GM18507 (cell line): ENCODE data around the gene FCER1G.
"Not testable (repeated sequence)": the region's sequence is repeated elsewhere in the genome, so short reads cannot be mapped to it uniquely, and the experiment has no call there.

ENCODE experiments used
- DNase-seq: peaks from one replicate; pipeline ENCODE4 v3.0.0; 2011; ENCODE audit warnings: low read depth; ENCODE audit not compliant: insufficient read length; ENCODE audit errors: extremely low spot score
- FAIRE-seq: peaks from 2 replicates; lab custom pipeline; 2011; peaks lifted over from hg19 to GRCh38; lab: Jason Lieb, UNC

Gene FCER1G

GRCh38 chr1:161200992-161201835, 13.9 kb upstream of the FCER1G start:
- DNase-seq = no peak
- FAIRE-seq = no peak

GRCh38 chr1:161201836-161202712, 13.0 kb upstream of the FCER1G start, which contains the start of gene NDUFS2:
Gene NDUFS2 (plus strand): TSS chr1:161202367. CDS start chr1:161202386, 19 bp downstream.
- DNase-seq (peak; percentile 90), FAIRE-seq (peak; percentile 97)

DNA sequence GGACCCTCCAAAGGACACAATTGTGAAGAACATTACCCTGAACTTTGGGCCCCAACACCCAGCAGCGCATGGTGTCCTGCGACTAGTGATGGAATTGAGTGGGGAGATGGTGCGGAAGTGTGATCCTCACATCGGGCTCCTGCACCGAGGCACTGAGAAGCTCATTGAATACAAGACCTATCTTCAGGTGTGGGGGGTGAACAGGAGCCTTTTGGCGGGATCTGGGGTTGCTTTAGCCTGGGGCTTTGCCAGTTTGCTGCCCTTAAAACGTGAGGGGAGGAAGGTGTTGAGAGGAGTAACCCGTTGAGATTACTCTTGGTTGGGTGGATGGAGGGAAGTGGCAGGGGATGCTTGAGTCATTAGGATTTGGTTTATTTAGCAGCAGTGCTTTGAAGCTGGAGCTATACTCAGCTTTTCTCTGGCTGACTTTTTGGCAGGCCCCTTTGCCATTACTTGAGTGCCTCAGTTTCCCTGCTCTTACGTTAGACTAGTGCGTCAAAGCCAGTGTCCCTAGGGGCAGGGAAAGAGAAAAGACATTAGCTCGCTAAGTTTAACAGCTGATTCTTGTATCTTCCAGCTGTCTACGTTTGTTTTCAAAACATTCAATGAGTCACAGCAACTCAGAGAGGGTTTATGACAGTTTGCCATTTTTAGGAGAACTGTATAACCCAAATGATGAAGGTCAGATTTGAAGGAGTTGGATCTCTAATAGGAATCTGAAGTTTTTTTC, 8.5 kb upstream of the FCER1G start:
- DNase-seq (no peak), FAIRE-seq (no peak)

GRCh38 chr1:161207173-161207572, 7.9 kb upstream of the FCER1G start:
- no peak for DNase-seq
- FAIRE-seq = no peak

- peak; percentile 66 for FAIRE-seq
- DNase-seq = peak; percentile 55
Observed at GRCh38 chr1:161209790-161210409, 5.2 kb upstream of the FCER1G start.

- DNase-seq (no peak), FAIRE-seq (no peak)
Observed at GRCh38 chr1:161214369-161214768, 726 bp upstream of the FCER1G start.

- FAIRE-seq = peak; percentile 97
- peak; percentile 40 for DNase-seq
Observed at GRCh38 chr1:161216945-161217712, 2.0 kb downstream of the FCER1G start.

- FAIRE-seq = no peak
- DNase-seq = no peak
Observed at GRCh38 chr1:161217831-161218230, 2.7 kb downstream of the FCER1G start.

DNA sequence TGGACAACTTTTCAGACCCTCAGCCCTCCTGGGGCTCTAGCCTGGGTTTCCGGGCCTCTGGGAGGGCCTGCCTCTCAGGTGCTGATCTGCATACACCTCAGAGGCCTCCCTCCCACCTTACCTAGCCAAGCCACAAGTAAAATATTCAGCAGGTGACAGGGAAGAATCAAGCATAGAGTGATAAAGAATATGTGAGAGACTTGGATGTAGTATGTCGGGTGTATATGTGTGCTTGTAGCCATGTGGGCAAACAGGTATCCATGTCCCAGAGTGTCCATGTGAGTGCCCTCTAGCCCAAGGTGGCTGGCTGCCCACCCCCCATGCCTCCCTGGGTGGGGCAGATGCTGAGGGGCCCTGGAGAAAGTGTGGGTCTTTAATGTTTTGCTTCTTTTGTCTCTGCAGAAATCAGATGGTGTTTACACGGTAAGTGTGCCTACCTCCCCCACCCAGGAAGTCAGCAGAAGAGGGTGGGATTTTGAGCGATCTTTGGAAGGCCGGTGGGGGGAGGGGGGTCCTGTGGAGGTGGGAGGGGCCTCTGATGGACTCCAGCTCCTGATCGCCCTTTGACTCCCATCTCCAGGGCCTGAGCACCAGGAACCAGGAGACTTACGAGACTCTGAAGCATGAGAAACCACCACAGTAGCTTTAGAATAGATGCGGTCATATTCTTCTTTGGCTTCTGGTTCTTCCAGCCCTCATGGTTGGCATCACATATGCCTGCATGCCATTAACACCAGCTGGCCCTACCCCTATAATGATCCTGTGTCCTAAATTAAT, 3.4 kb downstream of the FCER1G start:
- DNase-seq = no peak
- no peak for FAIRE-seq

- FAIRE-seq (no peak), DNase-seq (no peak)
Observed at GRCh38 chr1:161219078-161219892, 4.2 kb downstream of the FCER1G start.

- FAIRE-seq (no peak), DNase-seq (no peak)
Observed at GRCh38 chr1:161220002-161220401, 4.9 kb downstream of the FCER1G start.

- FAIRE-seq = no peak
- DNase-seq = no peak
Observed at GRCh38 chr1:161222175-161223019, 7.3 kb downstream of the FCER1G start.

DNA sequence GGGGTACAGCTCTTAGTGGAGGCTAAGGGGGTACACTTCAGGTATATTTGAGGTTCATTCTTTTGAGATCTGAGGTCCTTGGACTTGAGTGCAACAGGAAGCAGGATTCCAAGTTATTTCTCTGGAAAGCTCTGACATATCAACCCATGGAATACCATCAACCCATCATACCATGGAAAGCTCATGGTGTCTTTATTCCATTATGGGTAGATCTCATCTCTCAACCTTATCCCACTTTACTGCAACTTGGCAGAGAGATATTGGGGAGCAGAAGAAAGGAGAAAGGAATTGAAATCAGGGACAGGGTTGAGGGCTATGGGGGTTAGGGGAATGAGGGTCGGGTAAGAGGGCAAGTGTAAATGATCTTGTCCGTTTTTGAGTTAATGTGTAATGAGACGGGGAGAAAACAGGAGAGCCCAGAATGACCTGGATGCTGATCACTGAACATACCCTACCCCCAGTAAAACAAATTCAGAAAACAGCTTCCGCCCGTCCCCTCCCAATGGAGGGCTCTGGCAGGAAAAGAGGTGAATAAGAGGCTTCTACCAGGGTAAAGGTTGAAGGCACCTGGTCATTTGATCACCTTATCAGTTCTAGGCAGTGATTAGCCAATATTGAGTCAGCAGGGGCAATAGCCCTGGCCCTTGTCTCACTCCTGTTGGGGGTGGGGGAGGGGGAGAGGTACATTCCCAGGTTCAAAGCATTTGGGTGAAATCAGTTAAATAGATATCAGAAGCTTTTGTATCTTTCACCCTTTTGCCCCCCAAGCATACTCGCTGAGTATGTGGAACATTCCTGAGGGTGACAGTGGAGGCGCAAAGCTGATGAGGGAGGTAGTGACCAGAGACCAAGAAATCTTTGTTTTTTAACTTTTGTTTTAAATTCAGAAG, 9.0 kb downstream of the FCER1G start:
- FAIRE-seq = no peak
- no peak for DNase-seq

GRCh38 chr1:161224695-161225087, 9.6 kb downstream of the FCER1G start:
- FAIRE-seq, DNase-seq: not testable (repeated sequence)

DNA sequence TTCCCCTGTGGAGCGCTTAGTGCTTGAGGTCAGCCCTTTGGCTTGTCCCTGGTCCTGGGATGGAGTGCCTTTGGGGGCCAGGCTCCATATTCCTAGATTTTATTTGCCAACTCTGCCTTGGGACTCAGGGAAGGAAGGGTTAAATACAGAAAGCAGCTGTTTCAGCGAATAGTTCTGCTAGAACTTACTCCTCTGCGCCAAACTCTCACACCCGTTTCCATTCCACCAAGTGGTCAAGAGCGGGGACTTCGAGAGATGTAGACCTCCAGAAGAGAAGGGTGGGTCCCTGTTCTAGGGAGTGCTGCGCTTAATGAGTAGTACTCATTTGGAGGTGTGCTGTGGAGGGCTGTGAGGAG, 10.1 kb downstream of the FCER1G start:
- no peak for DNase-seq
- FAIRE-seq = no peak
